Endothelial cell of umbilical vein (primary cell): Measurements from ENCODE around the gene FGF9. TPM values are rescaled to one million over a fixed set of nuclear protein-coding genes. Genes with fewer than 3 reads are reported as not detected.

Experiments used
- BruUV-seq: library from RNA; stranded (reverse); fragments of 400-500 nt; replicated peaks from 2 replicates; lab custom pipeline; 2021; lab: Mats Ljungman, UMichigan
- CTCF ChIA-PET: fragments of 300-600, 350-600 bp; sonication (Branson Sonifier 250); formaldehyde crosslinking; loops from one replicate; lab custom pipeline; 2021; ENCODE audit warnings: antibody characterized with exemption, inconsistent platforms; lab: Charles Lee
- POLR2A ChIA-PET: fragments of 300-600, 350-600 bp; sonication (Branson Sonifier 250); formaldehyde crosslinking; loops from one replicate; lab custom pipeline; 2021; ENCODE audit warnings: antibody characterized with exemption, inconsistent platforms; lab: Charles Lee
- DNase-seq: peaks from one replicate; pipeline ENCODE4 v3.0.0-alpha.2; 2011; ENCODE audit warnings: low read depth, low spot score
- FAIRE-seq: peaks from 2 replicates; lab custom pipeline; 2011; peaks lifted over from hg19 to GRCh38; lab: Jason Lieb, UNC
- H2AFZ ChIP-seq: 2 replicates; pipeline ENCODE4 v1.6.0; 2012; ENCODE audit warnings: low read depth, low read length, control low read depth, inconsistent platforms
- H3K27ac ChIP-seq: 2 replicates; pipeline ENCODE4 v1.5.1; 2011; ENCODE audit warnings: low read depth, mild to moderate bottlenecking, control low read depth, low read length, moderate library complexity; ENCODE audit not compliant: insufficient read depth
- H3K27me3 ChIP-seq, 2 experiments: 2 replicates each; pipeline versions ENCODE4 v1.6.0 to v1.6.1; 2011; ENCODE audit warnings: low read length in 2 of 2, mixed read lengths in 1 of 2; ENCODE audit not compliant: control insufficient read depth in 2 of 2, insufficient read depth in 2 of 2
- H3K36me3 ChIP-seq, 2 experiments: 2 replicates in 1 of 2; 3 replicates in 1 of 2; pipeline ENCODE4 v1.5.1; 2011; ENCODE audit warnings: low read length in 2 of 2, mild to moderate bottlenecking in 1 of 2, moderate library complexity in 1 of 2; ENCODE audit not compliant: control insufficient read depth in 2 of 2, insufficient read depth in 2 of 2; ENCODE audit errors: extremely low read depth in 1 of 2
- H3K4me1 ChIP-seq: 3 replicates; pipeline ENCODE4 v1.5.1; 2011; ENCODE audit warnings: mild to moderate bottlenecking, low read length; ENCODE audit not compliant: control insufficient read depth, insufficient read depth; ENCODE audit errors: extremely low read depth
- H3K4me2 ChIP-seq: 2 replicates; pipeline ENCODE4 v1.6.1; 2011; ENCODE audit warnings: low read length, control low read depth, mixed read lengths; ENCODE audit not compliant: insufficient read depth
- H3K4me3 ChIP-seq, 3 experiments: fragments of 200-600 bp in 1 of 3; sonication (generic), shearing (Covaris generic) in 1 of 3; replicated peaks in 1 of 3; 2 replicates each; pipeline ENCODE4 v1.5.1; 2011 to 2016; ENCODE audit warnings: control low read depth in 3 of 3, low read length in 3 of 3, mild to moderate bottlenecking in 2 of 3, inconsistent platforms in 1 of 3, low read depth in 1 of 3, moderate library complexity in 1 of 3; ENCODE audit not compliant: insufficient read depth in 1 of 3
- H3K79me2 ChIP-seq: 2 replicates; pipeline ENCODE4 v1.6.0; 2012; ENCODE audit warnings: low read length, inconsistent platforms; ENCODE audit not compliant: control insufficient read depth, insufficient read depth
- H3K9ac ChIP-seq: replicated peaks from 2 replicates; pipeline ENCODE3; 2011; ENCODE audit warnings: low read length, control low read depth; ENCODE audit not compliant: insufficient read depth; ENCODE audit errors: extremely low read depth
- H3K9me1 ChIP-seq: replicated peaks from 3 replicates; pipeline ENCODE4 v1.6.0; 2011; ENCODE audit warnings: mild to moderate bottlenecking, low read length; ENCODE audit not compliant: control insufficient read depth, insufficient read depth; ENCODE audit errors: extremely low read depth
- H3K9me3 ChIP-seq: replicated peaks from 2 replicates; pipeline ENCODE4 v1.5.1; 2012; ENCODE audit warnings: low read length, inconsistent platforms; ENCODE audit not compliant: control insufficient read depth, insufficient read depth
- H4K20me1 ChIP-seq: replicated peaks from 2 replicates; pipeline ENCODE3; 2011; ENCODE audit warnings: mild to moderate bottlenecking, low read length; ENCODE audit not compliant: control insufficient read depth, insufficient read depth; ENCODE audit errors: extremely low read depth
- JUN ChIP-seq: IDR thresholded peaks from 2 replicates; pipeline ENCODE4 v1.6.1; 2011; ENCODE audit warnings: borderline replicate concordance, low read depth; ENCODE audit not compliant: insufficient read length, insufficient read depth
- POLR2A ChIP-seq: IDR thresholded peaks from 2 replicates; pipeline ENCODE4 v1.6.1; 2012; ENCODE audit warnings: low read depth, mild to moderate bottlenecking, control low read depth, low read length
- dilution Hi-C: fragments of 300-500 bp; cut with MboI; formaldehyde crosslinking; loops from one replicate; pipeline ENCODE4 v1.15.0; 2019; ENCODE audit warnings: low sequenced_read_pairs; ENCODE audit not compliant: extremely low pct_ligation_motif_present
- intact Hi-C: fragments of 100-400 bp; cut with micrococcal nuclease; formaldehyde crosslinking; loops from one replicate; pipeline ENCODE4 v1.10.0; 2022
- polyA plus RNA-seq, 4 experiments: library from polyadenylated mRNA; depleted of rRNA in 3 of 4; stranded (reverse) in 3 of 4; unstranded in 1 of 4; fragments of >200 nt; gene quantifications; 2 replicates each; pipeline versions ENCODE4 v1.2.1 to v1.2.3, GENCODE V29; 2011 to 2012; ENCODE audit warnings: missing spikeins in 1 of 4
- total RNA-seq: library from RNA; stranded (reverse); gene quantifications from 2 replicates; pipeline ENCODE4 v1.2.3, GENCODE V29; 2021

Gene FGF9
- total and polyA plus RNA-seq, 2 donors (not counting 3 experiments of a cell fraction or from before 2014, with no cell fraction given): not detected

GRCh38 chr13:21632196-21632595 is 38.7 kb upstream of the FGF9 start:
- CTCF ChIA-PET: no interaction called here
- no peaks in the 10 kb centered on the region for H3K79me2 ChIP-seq
- no peak overlapping the region for H3K4me3 ChIP-seq
- no peak overlapping the region for H3K9ac ChIP-seq
- H3K36me3 ChIP-seq: no peaks in the 10 kb centered on the region
- no peak for DNase-seq
- H3K27ac ChIP-seq: no peak overlapping the region
- dilution Hi-C loops (no loop called here), intact Hi-C loops (no loop called here)
- FAIRE-seq: no peak
- BruUV-seq: no TSS peak
- H3K27me3 ChIP-seq: no peaks in the 10 kb centered on the region
- no peak overlapping the region for H2AFZ ChIP-seq
- H3K4me1 ChIP-seq: no peaks in the 10 kb centered on the region
- H3K4me2 ChIP-seq: no peak overlapping the region
- POLR2A ChIA-PET: no interaction called here
- no peak for TF ChIP-seq JUN
- no peaks in the 10 kb centered on the region for H3K9me1 ChIP-seq
- H4K20me1 ChIP-seq: no peaks in the 10 kb centered on the region
- no peaks in the 10 kb centered on the region for H3K9me3 ChIP-seq

DNA sequence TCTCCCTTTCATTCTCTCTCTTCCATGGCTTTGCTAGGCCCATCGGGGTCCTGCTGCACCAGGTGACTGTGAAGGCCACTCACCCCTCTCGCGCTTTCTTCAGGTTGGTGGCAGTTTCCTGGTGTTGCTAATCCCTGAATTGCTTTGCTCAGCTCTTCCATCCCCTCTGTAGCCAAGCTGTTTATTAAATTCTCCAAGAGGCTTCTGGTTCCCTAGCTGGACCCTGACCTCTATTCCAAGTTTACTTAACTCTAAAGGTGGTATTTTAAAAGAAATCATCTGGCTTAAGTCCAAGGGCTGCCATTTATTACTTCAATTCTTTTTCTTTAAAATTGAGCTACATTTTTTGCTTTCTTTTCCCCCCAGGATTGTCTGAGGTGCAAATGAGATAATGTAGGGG is 34.2 kb upstream of the FGF9 start:
- intact Hi-C loops (no loop called here), dilution Hi-C loops (no loop called here)
- Histone ChIP-seq H3K9ac (no peak overlapping the region), H3K9me1 (no peaks in the 10 kb centered on the region), H3K27ac (no peak overlapping the region), H4K20me1 (no peaks in the 10 kb centered on the region), H3K4me1 (no peaks in the 10 kb centered on the region), H3K36me3 (no peaks in the 10 kb centered on the region), H3K4me3 (no peak overlapping the region), H3K27me3 (no peaks in the 10 kb centered on the region), H3K4me2 (no peak overlapping the region), H3K79me2 (no peaks in the 10 kb centered on the region), H2AFZ (no peak overlapping the region), H3K9me3 (no peaks in the 10 kb centered on the region)
- BruUV-seq: no TSS peak
- TF ChIP-seq POLR2A: no peak
- POLR2A ChIA-PET: no interaction called here
- CTCF ChIA-PET: interaction anchor here (0.5 to 4.0 kb wide), 8 partner anchors 12 to 1684 kb away, joined by 3 to 48 read pairs (median 4); partner anchors contain the start of genes FGF9 and MICU2
- FAIRE-seq: no peak
- DNase-seq: no peak
